Neural progenitor cell (in vitro differentiated cells): ENCODE data around the gene ZNF710.

Experiments used
- CTCF ChIP-seq: fragments of 200-600 bp; sonication (generic); IDR thresholded peaks from 2 replicates; pipeline ENCODE4 v1.5.1; 2017; ENCODE audit warnings: antibody characterized with exemption, mild to moderate bottlenecking
- EZH2 ChIP-seq: fragments of 200-600 bp; sonication (generic); IDR thresholded peaks from 2 replicates; pipeline ENCODE4 v1.6.1; 2017; ENCODE audit warnings: antibody characterized with exemption, mild to moderate bottlenecking, moderate library complexity
- EZH2phosphoT487 ChIP-seq: fragments of 200-600 bp; sonication (generic); IDR thresholded peaks from 2 replicates; pipeline ENCODE4 v1.6.1; 2017; ENCODE audit warnings: antibody characterized with exemption

- TF ChIP-seq CTCF, result no peak
- no peak for TF ChIP-seq EZH2phosphoT487
- TF ChIP-seq EZH2, result no peak
These were observed 94.4 kb downstream of the ZNF710 start for GRCh38 chr15:90095521-90095959.
